Fibroblast of villous mesenchyme (primary cell): ENCODE measurements around the gene PCDHGA5. TPM values are rescaled to one million over a fixed set of nuclear protein-coding genes. Genes with fewer than 3 reads are reported as not detected.

Experiments used
- DNase-seq: peaks from one replicate; pipeline ENCODE4 v3.0.0-alpha.2; 2010; ENCODE audit warnings: low read depth
- H3K4me3 ChIP-seq: 2 replicates; pipeline ENCODE4 v1.5.1; 2011; ENCODE audit warnings: low read depth, mild to moderate bottlenecking, low read length
- total RNA-seq: library from RNA; depleted of rRNA; stranded (reverse); fragments of >200 nt; gene quantifications from 2 replicates; pipeline ENCODE4 v1.2.3, GENCODE V29; 2012
- TF ChIP-seq, protein P1 (sequence below): IDR thresholded peaks from 2 replicates; pipeline ENCODE4 v1.5.1; 2012; ENCODE audit warnings: low read depth, mild to moderate bottlenecking, low read length; ENCODE audit not compliant: insufficient read depth

Gene PCDHGA5
- total RNA-seq, 1 donor, result 1.3 TPM

DNA sequence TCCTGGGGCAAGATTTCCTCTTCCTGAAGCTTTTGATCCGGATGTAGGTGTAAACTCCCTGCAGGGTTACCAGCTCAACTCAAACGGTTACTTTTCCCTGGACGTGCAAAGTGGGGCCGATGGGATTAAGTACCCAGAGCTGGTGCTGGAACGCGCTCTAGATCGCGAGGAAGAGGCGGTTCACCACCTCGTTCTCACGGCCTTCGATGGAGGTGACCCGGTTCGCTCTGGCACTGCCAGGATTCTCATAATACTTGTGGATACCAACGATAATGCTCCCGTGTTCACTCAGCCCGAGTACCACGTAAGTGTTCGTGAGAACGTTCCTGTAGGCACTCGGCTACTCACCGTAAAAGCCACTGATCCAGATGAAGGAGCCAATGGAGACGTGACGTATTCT, 8.3 kb upstream of the PCDHGA5 start:
- peak overlapping the region; percentile 53 for H3K4me3 ChIP-seq
- TF ChIP-seq, protein P1, sequence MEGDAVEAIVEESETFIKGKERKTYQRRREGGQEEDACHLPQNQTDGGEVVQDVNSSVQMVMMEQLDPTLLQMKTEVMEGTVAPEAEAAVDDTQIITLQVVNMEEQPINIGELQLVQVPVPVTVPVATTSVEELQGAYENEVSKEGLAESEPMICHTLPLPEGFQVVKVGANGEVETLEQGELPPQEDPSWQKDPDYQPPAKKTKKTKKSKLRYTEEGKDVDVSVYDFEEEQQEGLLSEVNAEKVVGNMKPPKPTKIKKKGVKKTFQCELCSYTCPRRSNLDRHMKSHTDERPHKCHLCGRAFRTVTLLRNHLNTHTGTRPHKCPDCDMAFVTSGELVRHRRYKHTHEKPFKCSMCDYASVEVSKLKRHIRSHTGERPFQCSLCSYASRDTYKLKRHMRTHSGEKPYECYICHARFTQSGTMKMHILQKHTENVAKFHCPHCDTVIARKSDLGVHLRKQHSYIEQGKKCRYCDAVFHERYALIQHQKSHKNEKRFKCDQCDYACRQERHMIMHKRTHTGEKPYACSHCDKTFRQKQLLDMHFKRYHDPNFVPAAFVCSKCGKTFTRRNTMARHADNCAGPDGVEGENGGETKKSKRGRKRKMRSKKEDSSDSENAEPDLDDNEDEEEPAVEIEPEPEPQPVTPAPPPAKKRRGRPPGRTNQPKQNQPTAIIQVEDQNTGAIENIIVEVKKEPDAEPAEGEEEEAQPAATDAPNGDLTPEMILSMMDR, result no peak
- no peak for DNase-seq

- DNase-seq, result no peak
- no peak overlapping the region for H3K4me3 ChIP-seq
- TF ChIP-seq, protein P1, result no peak
These were observed 7.8 kb upstream of the PCDHGA5 start for GRCh38 chr5:141356133-141356532.

- TF ChIP-seq, protein P1, result no peak
- no peak for DNase-seq
- no peak overlapping the region for H3K4me3 ChIP-seq
These were observed 7.0 kb upstream of the PCDHGA5 start for GRCh38 chr5:141356950-141357349.

DNA sequence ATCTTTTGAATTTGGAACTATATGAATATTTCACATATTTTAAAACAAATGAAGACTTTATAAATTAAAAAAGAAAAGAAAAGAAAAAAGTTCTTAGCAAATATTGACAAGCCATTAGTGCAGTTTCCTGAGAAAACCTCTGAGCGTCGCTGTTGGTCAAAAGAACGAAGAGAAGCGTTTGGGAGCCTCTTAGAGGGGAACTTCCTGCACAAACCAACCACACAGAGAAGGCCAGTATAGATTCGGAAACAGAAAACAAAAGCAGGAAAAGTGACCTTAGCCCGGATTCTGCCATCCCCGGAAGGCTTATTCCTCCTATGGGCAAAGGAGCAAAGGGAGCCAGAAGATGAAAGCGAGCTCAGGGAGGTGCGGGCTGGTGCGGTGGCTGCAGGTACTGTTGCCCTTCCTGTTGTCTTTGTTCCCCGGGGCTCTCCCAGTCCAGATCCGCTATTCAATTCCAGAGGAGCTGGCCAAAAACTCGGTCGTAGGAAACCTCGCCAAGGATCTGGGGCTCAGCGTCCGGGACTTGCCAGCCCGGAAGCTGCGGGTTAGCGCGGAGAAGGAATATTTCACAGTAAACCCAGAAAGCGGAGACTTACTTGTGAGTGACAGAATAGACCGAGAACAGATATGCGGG, 4.1 kb upstream of the PCDHGA5 start, which contains the start of gene PCDHGB2:
Gene PCDHGB2, plus strand, starts transcription at position 205 of the 637 bp plus-strand sequence. Its CDS starts 142 bp downstream, at position 347.
- H3K4me3 ChIP-seq, result peak within 1 kb of the TSS; percentile 48
- TF ChIP-seq, protein P1, result peak; percentile 40
- DNase-seq, result peak; percentile 51

DNA sequence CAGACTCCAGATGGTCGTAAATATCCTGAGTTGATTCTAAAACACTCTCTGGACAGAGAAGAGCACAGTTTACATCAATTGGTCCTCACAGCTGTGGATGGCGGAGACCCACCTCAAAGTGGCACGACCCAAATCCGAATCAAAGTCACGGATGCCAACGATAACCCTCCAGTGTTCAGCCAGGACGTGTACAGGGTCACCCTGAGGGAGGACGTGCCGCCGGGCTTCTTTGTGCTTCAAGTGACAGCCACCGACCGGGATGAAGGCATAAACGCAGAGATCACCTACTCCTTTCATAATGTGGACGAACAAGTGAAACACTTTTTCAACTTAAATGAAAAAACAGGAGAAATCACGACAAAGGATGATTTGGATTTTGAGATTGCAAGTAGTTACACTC, 3.3 kb upstream of the PCDHGA5 start:
- no peak overlapping the region for H3K4me3 ChIP-seq
- no peak for DNase-seq
- TF ChIP-seq, protein P1, result no peak

DNA sequence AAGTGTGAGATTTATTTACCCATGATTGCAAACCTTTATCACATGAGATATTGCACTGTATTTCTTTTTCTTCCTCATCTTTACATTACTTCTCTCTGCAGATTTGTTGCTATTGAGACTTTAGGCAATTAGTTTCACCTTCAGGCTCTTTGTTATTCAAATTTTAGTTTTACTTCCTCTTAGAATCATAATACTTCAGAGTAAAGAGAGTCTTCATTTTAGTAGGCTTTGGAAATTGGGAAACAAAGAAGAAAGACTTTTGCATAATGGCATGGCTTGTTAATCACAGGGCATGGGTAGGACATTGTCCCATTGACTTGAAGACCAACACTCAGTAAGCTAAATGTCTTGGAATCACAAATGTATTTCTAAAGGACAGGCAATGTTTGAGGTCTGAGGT, 1.2 kb upstream of the PCDHGA5 start:
- DNase-seq, result no peak
- H3K4me3 ChIP-seq, result no peak overlapping the region
- TF ChIP-seq, protein P1, result no peak
